HFFc6 (cell line): ENCODE results near the gene DNAH11. TPM values are rescaled to one million over a fixed set of nuclear protein-coding genes. Genes with fewer than 3 reads are reported as not detected.

Experiments
- DNase-seq: peaks from one replicate; pipeline ENCODE4 v3.0.0-alpha.2; 2018
- H3K27ac Mint-ChIP-seq: 2 replicates; pipeline ENCODE4 v1.8.0; 2020; ENCODE audit warnings: mild to moderate bottlenecking, mixed read lengths
- H3K27me3 Mint-ChIP-seq: 2 replicates; pipeline ENCODE4 v1.8.0; 2021; ENCODE audit warnings: mild to moderate bottlenecking, moderate library complexity, mixed read lengths; ENCODE audit not compliant: insufficient read depth
- H3K36me3 Mint-ChIP-seq: 2 replicates; pipeline ENCODE4 v1.8.0; 2021; ENCODE audit warnings: low read depth, mixed read lengths
- H3K4me1 Mint-ChIP-seq: 2 replicates; pipeline ENCODE4 v1.8.0; 2020; ENCODE audit warnings: low read depth, mixed read lengths
- H3K4me3 Mint-ChIP-seq: 2 replicates; pipeline ENCODE4 v1.8.0; 2020; ENCODE audit warnings: mild to moderate bottlenecking, moderate library complexity, mixed read lengths
- H3K9me3 Mint-ChIP-seq: 2 replicates; pipeline ENCODE4 v1.8.0; 2020; ENCODE audit warnings: mild to moderate bottlenecking, mixed read lengths
- total RNA-seq, 6 experiments: library from RNA; stranded (reverse); fragmentation: NEBNext Ultra II Directional; extraction: Animal tissue kit (Norgen Biotek cat#: 25700); gene quantifications; 2 replicates in 1 of 6; 3 replicates in 5 of 6; pipeline ENCODE4 v1.2.3, GENCODE V29; 2021
- TF ChIP-seq, protein P1 (sequence below): fragments of 200-600 bp; sonication (generic); IDR thresholded peaks from 2 replicates; pipeline ENCODE4 v1.5.0; 2021; ENCODE audit warnings: antibody characterized with exemption, mild to moderate bottlenecking

DNAH11 gene
- total RNA-seq, 6 experiments from 2014 or later: 1.2 to 2.4 (median 2.1) TPM

GRCh38 chr7:21704359-21704758 lies 161.5 kb downstream of the DNAH11 start:
- H3K36me3 Mint-ChIP-seq: no peaks in the 10 kb centered on the region
- H3K4me1 Mint-ChIP-seq: no peaks in the 10 kb centered on the region
- no peaks in the 10 kb centered on the region for H3K27me3 Mint-ChIP-seq
- DNase-seq: no peak
- TF ChIP-seq, protein P1, sequence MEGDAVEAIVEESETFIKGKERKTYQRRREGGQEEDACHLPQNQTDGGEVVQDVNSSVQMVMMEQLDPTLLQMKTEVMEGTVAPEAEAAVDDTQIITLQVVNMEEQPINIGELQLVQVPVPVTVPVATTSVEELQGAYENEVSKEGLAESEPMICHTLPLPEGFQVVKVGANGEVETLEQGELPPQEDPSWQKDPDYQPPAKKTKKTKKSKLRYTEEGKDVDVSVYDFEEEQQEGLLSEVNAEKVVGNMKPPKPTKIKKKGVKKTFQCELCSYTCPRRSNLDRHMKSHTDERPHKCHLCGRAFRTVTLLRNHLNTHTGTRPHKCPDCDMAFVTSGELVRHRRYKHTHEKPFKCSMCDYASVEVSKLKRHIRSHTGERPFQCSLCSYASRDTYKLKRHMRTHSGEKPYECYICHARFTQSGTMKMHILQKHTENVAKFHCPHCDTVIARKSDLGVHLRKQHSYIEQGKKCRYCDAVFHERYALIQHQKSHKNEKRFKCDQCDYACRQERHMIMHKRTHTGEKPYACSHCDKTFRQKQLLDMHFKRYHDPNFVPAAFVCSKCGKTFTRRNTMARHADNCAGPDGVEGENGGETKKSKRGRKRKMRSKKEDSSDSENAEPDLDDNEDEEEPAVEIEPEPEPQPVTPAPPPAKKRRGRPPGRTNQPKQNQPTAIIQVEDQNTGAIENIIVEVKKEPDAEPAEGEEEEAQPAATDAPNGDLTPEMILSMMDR: no peak
- H3K27ac Mint-ChIP-seq: no peak overlapping the region
- peaks cover 6% of the 10 kb centered on the region; the same call in 1 of the 2 replicates for H3K9me3 Mint-ChIP-seq
- H3K4me3 Mint-ChIP-seq: no peak overlapping the region

- Mint-ChIP-seq H3K36me3 (no peaks in the 10 kb centered on the region), H3K4me3 (no peak overlapping the region), H3K9me3 (no peaks in the 10 kb centered on the region; the same call in 1 of the 2 replicates), H3K27ac (no peak overlapping the region), H3K27me3 (no peaks in the 10 kb centered on the region), H3K4me1 (no peaks in the 10 kb centered on the region)
- DNase-seq: no peak
- TF ChIP-seq, protein P1: no peak
Measured at GRCh38 chr7:21706131-21706530, 163.3 kb downstream of the DNAH11 start.

DNA sequence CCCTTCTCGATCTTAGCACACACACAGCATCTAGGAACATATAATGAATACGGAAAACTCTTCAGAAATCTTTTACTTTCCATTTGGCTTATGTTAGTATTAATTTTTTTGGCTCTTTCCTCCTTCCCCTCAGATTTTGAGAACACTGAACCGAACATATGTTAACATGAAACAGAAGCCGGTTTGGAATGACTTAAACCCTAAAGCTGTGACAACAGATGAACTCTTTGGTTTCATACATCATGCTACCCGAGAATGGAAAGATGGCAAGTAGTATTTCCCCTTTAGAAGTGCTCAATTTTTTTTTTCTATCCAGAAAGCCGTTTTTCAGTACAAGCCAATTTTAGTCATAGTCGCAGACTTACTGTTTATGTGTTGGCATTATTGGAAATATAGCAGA lies 164.7 kb downstream of the DNAH11 start:
- H3K4me1 Mint-ChIP-seq: no peaks in the 10 kb centered on the region
- DNase-seq: no peak
- no peaks in the 10 kb centered on the region; the same call in 1 of the 2 replicates for H3K9me3 Mint-ChIP-seq
- no peaks in the 10 kb centered on the region for H3K27me3 Mint-ChIP-seq
- TF ChIP-seq, protein P1: no peak
- H3K4me3 Mint-ChIP-seq: no peak overlapping the region
- H3K27ac Mint-ChIP-seq: no peak overlapping the region
- no peaks in the 10 kb centered on the region for H3K36me3 Mint-ChIP-seq

DNA sequence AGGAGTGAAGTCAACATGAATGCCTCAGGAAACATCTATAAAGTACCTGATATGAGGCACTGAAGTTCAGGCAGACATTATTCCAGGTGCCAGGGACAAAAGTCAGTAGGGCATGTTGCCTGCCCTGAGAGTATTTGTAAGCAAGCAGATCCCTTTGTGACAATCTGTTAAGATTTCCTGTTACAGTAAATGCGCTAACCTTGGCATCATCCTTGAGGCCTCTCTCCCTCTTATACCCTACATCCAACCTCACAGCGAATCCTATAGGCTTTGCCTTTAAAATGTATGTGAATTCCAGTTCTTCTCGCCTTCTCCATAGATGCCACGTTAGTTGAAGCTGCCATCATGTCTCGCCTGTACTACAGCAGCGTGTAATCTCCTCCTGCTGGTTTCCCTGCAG lies 165.3 kb downstream of the DNAH11 start:
- H3K27ac Mint-ChIP-seq: no peak overlapping the region
- TF ChIP-seq, protein P1: no peak
- DNase-seq: no peak
- H3K27me3 Mint-ChIP-seq: no peaks in the 10 kb centered on the region
- no peaks in the 10 kb centered on the region; the same call in 1 of the 2 replicates for H3K9me3 Mint-ChIP-seq
- no peak overlapping the region for H3K4me3 Mint-ChIP-seq
- no peaks in the 10 kb centered on the region for H3K4me1 Mint-ChIP-seq
- no peaks in the 10 kb centered on the region for H3K36me3 Mint-ChIP-seq

- H3K9me3 Mint-ChIP-seq: no peaks in the 10 kb centered on the region; the same call in 1 of the 2 replicates
- TF ChIP-seq, protein P1: no peak
- no peak overlapping the region for H3K27ac Mint-ChIP-seq
- H3K36me3 Mint-ChIP-seq: no peaks in the 10 kb centered on the region
- DNase-seq: no peak
- no peaks in the 10 kb centered on the region for H3K4me1 Mint-ChIP-seq
- no peak overlapping the region for H3K4me3 Mint-ChIP-seq
- H3K27me3 Mint-ChIP-seq: peaks cover 5% of the 10 kb centered on the region; the same call in 1 of the 2 replicates
Measured at GRCh38 chr7:21717323-21717722, 174.5 kb downstream of the DNAH11 start.

DNA sequence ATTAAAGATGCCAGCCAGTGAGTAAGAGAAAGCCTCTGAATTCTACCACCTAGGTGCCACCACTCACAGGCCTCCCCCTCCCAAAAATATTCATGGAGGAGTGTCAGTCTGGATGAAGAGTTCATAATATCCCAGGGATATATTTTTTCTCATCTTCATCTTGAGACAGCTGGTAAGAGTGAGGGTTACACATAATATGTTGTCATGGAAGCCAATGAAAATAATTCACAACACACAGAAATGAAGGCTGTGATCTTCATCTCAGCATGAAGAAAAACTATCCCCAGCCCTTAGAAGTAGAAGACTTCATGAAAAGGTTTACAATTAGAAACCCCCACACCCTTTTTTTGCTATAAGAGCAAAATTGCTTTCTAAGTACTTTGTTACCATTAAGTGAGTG lies 175.6 kb downstream of the DNAH11 start:
- Mint-ChIP-seq H3K27ac (no peak overlapping the region), H3K4me1 (no peaks in the 10 kb centered on the region), H3K4me3 (no peak overlapping the region), H3K9me3 (no peaks in the 10 kb centered on the region; the same call in 1 of the 2 replicates), H3K27me3 (peaks cover 5% of the 10 kb centered on the region; the same call in 1 of the 2 replicates), H3K36me3 (no peaks in the 10 kb centered on the region)
- TF ChIP-seq, protein P1: no peak
- DNase-seq: no peak
